Measurements from ENCODE around the gene AKIRIN2. TPM values are rescaled to one million over a fixed set of nuclear protein-coding genes. Genes with fewer than 3 reads are reported as not detected.
A peak's percentile ranks its signal among the peaks of the same experiment; 100 is the strongest.

Gene AKIRIN2
- total and polyA plus RNA-seq, 2 of the 13 experiments (the other 11 are each of a cell fraction or from before 2014, with no cell fraction given) = 15.6 to 23.4 TPM

- TF ChIP-seq PAXIP1 (CRISPR knock-in tag; conservative IDR thresholded peaks at IDR 0.05) = 0 out of 2 replicates have a peak, but pooled peaks have one; percentile 33
- 0 out of 2 replicates have a peak, but pooled peaks have one; percentile 23 for TF ChIP-seq ARID5B (CRISPR knock-in tag; IDR thresholded peaks at IDR 0.05)
- TF ChIP-seq FOXA3 (CRISPR knock-in tag; IDR thresholded peaks at IDR 0.05) = peak; percentile 23; the same call in 1 of the 2 replicates
Measured at GRCh38 chr6:87667032-87667431, 35.0 kb downstream of the AKIRIN2 start (continued).

DNA sequence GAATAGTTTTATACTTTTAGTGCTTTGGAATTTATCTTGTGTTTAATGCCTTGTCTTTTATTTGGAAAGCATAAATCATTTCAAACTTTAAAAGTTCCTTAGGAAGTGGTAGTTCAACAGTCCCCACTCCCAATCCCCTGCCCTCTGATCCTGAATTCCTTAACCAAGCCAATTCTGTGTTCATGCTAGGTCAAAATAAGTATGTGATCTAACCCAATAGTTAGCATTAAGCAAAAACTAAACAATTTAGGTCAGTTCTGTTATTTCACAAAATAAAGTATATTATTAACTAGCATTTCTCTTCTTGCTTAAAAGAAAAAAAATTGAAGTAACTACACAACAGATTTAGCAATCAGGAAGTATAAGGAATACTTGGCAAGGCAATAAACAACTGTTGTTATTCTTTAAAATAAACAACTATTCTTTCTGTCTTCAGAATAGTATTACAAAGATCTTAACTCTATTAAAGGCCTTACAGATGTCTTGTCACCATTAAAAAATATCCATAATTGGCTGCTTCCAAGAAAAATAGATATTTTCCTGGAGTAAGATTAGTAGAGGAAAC lies 37.0 kb downstream of the AKIRIN2 start:
- peaks cover 0 to 6% of the 10 kb centered on the region in 2 experiments; a peak in 2 of 5 replicates for H3K36me3 ChIP-seq (replicated peaks in 1 of 2; ENCODE audit: control insufficient read depth in 1 of 2, insufficient read depth in 2 of 2, low read length in 2 of 2)

More for the DNA sequence above, 37.0 kb downstream of the AKIRIN2 start:
- no peaks in the 10 kb centered on the region for H3K9me3 ChIP-seq (ENCODE audit: low read length)
- in situ Hi-C loops (cut with HindIII; ENCODE audit: extremely low pct_ligation_motif_present, low pct_unique_long_range_greater_than_20kb) = no loop called here
- no peak overlapping the region for H3K4me3 ChIP-seq (replicated peaks in 1 of 3; ENCODE audit: insufficient read depth in 1 of 3, low read depth in 2 of 3, low read length in 3 of 3)
- no TSS peak for BruUV-seq (replicated peaks)
- H2AFZ ChIP-seq (ENCODE audit: low read length) = no peak overlapping the region
- no peak overlapping the region for H3K9ac ChIP-seq (ENCODE audit: insufficient read depth, low read depth, low read length)
- H3K4me2 ChIP-seq (ENCODE audit: low read depth, low read length) = no peak overlapping the region
- FAIRE-seq (no peak), DNase-seq (ENCODE audit: low spot score) (no peak), ATAC-seq (no peak)
- H3K27me3 ChIP-seq (ENCODE audit: control insufficient read depth in 1 of 2, insufficient read depth in 2 of 2, low read length in 2 of 2) = no peaks in the 10 kb centered on the region
- TF ChIP-seq, protein P1, sequence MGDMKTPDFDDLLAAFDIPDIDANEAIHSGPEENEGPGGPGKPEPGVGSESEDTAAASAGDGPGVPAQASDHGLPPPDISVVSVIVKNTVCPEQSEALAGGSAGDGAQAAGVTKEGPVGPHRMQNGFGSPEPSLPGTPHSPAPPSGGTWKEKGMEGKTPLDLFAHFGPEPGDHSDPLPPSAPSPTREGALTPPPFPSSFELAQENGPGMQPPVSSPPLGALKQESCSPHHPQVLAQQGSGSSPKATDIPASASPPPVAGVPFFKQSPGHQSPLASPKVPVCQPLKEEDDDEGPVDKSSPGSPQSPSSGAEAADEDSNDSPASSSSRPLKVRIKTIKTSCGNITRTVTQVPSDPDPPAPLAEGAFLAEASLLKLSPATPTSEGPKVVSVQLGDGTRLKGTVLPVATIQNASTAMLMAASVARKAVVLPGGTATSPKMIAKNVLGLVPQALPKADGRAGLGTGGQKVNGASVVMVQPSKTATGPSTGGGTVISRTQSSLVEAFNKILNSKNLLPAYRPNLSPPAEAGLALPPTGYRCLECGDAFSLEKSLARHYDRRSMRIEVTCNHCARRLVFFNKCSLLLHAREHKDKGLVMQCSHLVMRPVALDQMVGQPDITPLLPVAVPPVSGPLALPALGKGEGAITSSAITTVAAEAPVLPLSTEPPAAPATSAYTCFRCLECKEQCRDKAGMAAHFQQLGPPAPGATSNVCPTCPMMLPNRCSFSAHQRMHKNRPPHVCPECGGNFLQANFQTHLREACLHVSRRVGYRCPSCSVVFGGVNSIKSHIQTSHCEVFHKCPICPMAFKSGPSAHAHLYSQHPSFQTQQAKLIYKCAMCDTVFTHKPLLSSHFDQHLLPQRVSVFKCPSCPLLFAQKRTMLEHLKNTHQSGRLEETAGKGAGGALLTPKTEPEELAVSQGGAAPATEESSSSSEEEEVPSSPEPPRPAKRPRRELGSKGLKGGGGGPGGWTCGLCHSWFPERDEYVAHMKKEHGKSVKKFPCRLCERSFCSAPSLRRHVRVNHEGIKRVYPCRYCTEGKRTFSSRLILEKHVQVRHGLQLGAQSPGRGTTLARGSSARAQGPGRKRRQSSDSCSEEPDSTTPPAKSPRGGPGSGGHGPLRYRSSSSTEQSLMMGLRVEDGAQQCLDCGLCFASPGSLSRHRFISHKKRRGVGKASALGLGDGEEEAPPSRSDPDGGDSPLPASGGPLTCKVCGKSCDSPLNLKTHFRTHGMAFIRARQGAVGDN (CRISPR knock-in tag; IDR thresholded peaks at IDR 0.05) = no peak
- TF ChIP-seq SP140L (CRISPR knock-in tag; IDR thresholded peaks at IDR 0.05; ENCODE audit: borderline replicate concordance) = no peak
- no peaks in the 10 kb centered on the region for H3K79me2 ChIP-seq (ENCODE audit: insufficient read depth, low read length)
- ChIA-PET POLR2A (no interaction called here), CTCF (ENCODE audit: low intra/inter-chr PET ratio, low total read pairs) (no interaction called here)
- H4K20me1 ChIP-seq (ENCODE audit: insufficient read depth, low read length) = no peaks in the 10 kb centered on the region
- intact Hi-C loops (cut with micrococcal nuclease; ENCODE audit: unreplicated experiment) = no loop called here
- H3K4me1 ChIP-seq (ENCODE audit: insufficient read depth, low read length) = peaks cover 48% of the 10 kb centered on the region
- H3K27ac ChIP-seq (ENCODE audit: extremely low read length, insufficient read depth, low read length) = no peak overlapping the region
